Measurements from ENCODE around the gene ZC3H7B.
"Not testable (repeated sequence)": the region's sequence is repeated elsewhere in the genome, so short reads cannot be mapped to it uniquely, and the experiment has no call there.

ZC3H7B gene

GRCh38 chr22:41285820-41286638 lies 15.3 kb upstream of the ZC3H7B start, which contains the start of gene RANGAP1:
Gene RANGAP1 (minus strand): TSS chr22:41286187. CDS start chr22:41281044, 5,143 bp downstream.
- peak; percentile 96 for DNase-seq

GRCh38 chr22:41286639-41287091 lies 14.7 kb upstream of the ZC3H7B start:
- peak; percentile 61 for DNase-seq

- no peak for DNase-seq
Measured at GRCh38 chr22:41288245-41288946, 12.9 kb upstream of the ZC3H7B start.

DNA sequence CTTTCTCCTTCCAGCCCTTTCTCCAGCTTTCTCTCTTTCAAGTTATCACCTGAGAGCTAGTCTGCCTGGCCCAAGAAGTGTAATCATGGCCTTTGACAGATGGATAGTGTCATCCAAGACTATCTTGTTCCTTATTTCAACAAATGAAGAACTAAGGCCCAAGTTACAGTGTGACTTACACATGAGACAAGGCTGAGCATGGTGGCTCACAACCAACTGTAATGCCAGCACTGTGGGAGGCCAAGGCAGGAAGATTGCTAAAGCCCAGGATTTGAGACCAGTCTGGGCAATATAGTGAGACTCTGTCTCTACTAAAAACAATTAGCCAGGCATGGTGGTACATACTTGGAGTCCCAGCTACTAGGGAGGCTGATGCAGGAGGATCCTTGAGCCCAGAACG lies 11.7 kb upstream of the ZC3H7B start:
- no peak for DNase-seq

DNA sequence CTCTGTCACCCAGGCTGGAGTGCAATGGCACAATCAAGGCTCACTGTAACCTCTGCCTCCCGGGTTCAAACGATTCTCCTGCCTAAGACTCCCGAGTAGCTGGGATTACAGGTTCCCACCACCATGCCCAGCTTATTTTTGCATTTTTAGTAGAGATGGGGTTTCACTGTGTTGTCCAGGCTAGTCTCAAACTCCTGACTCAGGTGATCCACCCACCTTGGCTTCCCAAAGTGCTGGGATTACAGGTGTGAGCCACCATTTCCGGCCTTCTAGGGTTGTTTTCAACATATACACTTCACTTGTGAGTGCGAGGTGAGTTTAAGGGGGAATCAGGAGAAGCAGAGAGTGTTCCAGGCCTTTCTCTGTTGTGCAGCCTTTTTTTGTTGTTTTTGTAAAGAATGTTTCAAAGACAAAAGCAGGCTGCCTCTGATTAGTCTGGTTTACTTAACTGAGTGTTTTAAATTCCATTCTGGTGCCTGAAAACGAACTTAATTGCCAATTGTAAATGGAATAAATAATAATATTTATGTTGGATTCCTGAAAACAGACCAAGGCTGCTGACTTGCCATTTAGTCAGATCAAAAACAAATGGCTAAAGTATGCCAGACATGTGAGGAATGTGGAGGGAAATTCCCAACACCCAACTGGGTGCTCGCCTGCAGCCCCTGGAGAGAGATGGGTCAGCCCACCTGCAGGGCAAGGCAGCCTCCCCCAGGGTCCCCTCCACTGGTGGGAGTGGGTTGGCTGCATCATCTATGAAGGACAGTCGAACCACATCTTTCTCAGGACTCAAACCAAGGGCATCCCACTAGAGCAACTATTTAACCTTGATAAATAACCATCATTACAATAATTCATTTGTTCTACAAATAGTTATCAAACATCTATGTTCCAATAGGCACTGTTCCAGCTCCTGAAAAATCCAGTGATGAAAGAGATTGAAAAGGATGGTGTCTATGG lies 10.8 kb upstream of the ZC3H7B start:
- DNase-seq: no peak

- not testable (repeated sequence) for DNase-seq
Measured at GRCh38 chr22:41294816-41295215, 6.5 kb upstream of the ZC3H7B start.

GRCh38 chr22:41296826-41297667 lies 4.3 kb upstream of the ZC3H7B start:
- no peak for DNase-seq

DNA sequence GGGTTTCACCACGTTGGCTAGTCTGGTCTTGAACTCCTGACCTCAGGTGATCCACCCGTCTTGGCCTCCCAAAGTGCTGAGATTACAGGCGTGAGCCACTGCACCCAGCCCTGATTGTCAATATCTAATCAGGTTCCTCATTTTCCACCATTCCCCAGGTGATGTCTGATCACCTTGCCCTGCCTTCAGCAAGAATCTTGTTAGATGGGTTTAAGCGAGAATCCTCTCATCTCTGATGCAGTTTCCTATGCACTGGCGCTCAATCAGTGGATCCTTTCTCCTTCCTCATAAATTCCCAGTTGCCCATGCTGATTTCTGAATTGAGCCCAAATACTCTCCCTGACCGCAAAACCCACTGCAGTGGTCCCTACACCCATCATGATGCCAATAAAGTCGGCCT lies 664 bp upstream of the ZC3H7B start:
- no peak for DNase-seq

- DNase-seq: peak; percentile 34
Measured at GRCh38 chr22:41302021-41302767, 869 bp downstream of the ZC3H7B start.

GRCh38 chr22:41302811-41303210 lies 1.5 kb downstream of the ZC3H7B start:
- DNase-seq: no peak

- no peak for DNase-seq
Measured at GRCh38 chr22:41305646-41306045, 4.3 kb downstream of the ZC3H7B start.

DNA sequence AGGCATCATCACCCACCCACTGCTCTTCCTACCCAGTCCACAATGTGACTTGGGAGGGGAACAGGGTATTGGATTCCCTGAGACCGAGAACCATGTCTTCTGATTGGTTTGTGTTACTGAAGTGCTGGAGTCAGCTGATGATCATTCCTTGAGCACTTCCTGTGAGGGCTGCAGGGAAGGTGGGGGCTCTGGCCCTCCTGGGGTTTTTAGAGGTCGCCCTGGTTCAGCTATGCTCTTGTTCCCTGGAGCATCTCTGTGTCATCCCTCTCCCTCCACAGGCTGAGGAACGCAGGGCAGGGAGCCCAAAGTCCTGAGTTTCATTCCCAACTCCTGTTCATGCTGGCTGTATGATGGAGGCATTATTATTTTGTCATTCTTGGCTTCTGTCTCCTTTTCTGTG lies 6.7 kb downstream of the ZC3H7B start:
- DNase-seq: no peak

DNA sequence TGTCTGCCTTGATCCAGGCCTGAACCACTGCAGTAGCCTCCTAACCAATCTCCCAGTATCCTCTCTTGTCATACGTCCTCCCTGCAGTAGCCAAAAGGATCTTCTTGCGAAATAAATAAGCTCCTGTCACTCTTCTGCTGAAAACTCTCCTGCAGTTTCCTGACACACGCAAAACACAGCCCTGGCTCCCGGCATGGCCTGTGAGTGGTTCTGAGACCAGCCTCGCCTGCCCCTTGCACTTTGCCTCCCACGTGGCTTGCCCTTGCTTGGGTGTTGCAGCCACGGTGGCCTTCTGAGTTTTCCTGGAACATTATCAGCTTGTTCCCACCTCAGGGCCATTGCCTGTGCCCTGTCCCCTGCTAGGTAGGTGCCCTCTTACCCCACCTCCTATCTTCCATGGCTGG lies 7.2 kb downstream of the ZC3H7B start:
- DNase-seq: no peak

GRCh38 chr22:41310336-41310735 lies 9.0 kb downstream of the ZC3H7B start:
- DNase-seq: no peak

GRCh38 chr22:41311487-41311886 lies 10.2 kb downstream of the ZC3H7B start:
- DNase-seq: no peak

DNA sequence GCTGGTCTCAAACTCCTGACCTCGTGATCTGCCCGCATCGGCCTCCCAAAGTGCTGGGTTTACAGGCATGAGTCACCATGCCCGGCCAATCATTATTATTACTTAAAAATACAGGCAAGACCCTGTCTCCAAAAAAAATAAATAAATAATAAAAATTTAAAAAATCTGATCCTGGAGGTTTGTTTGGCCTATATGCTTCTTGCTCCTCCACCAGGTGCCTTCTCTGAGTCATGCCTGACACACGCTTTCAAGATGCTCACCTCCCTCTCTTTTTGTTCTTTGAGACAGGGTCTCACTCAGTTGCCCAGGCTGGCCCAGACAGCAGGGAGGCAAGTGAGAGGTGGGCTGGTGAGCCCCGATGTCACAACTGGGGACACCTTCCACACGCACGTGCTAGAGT lies 13.5 kb downstream of the ZC3H7B start:
- DNase-seq: no peak

GRCh38 chr22:41315586-41315985 lies 14.3 kb downstream of the ZC3H7B start:
- DNase-seq: no peak

DNA sequence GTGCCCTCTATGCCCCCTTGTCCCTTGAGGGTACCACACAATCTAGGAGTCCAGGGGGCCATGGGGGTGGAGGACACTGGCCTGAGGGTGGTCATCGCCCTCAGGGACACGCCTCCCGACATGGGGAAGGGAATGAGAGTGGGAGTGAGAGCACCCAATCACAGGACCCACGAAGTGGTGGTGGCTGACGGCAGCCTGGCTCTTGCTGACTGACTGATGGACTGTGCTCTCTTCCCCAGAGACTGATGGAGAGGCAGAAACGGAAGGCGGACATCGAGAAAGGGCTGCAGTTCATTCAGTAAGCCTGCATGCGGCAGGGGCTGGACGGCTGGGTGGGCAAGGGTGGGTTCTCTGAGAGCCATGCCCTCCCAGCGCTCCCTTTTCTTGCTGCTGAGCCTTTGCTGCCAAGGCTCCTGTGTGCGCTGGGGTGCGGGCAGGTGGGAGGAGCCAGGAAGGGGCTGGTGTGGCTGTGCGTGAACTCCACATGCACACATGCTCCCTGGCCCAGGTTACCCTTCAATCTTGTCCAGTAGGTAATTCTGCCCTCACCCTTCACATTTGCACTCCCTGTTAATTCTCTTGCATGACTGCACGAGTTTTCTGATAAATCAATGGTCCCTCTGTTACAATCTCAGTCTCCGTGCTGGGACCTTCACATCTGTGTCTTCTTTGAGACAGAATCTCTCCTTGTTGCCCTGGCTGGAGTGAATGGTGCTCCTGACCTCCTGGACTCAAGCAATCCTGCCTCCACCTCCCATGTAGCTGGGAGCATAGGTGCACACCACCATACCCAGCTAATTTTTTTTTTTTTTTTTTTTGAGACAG lies 19.3 kb downstream of the ZC3H7B start:
- DNase-seq: no peak

DNA sequence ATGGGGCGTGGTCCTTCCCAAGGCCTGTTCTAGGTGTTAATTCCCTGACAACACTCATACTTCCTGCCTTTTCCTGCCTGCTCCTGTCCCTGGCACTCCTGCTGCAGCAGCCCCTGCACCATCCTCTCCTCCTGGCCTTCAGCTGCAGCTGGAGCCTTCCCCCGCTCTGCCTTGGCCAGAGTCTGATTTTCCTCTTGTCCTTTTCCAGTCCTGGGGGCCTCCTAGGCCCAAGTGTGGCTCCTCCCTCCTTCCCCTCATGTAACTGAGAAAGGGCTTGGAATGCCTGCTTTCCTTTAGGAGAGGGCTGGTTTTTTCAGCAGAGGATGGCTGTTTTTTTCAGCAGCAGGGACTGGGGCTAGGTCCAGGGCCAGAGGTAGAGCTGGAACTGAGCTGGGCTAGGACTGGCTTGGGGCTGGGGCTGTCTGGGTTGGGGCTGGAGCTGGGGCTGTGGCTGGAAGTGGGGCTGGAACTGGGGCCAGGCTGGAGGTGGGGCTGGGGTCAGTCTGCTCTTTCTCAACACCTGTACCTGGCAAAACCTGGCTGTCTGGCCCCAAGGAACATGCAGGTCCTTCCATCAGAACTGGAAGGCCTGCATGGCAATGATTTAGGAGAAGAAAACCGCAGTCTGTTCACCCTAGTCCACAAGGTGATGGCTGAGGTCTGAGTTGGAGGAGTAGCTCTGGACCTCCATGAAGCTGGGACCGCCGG lies 23.6 kb downstream of the ZC3H7B start:
- DNase-seq: no peak

GRCh38 chr22:41327124-41327523 lies 25.8 kb downstream of the ZC3H7B start:
- no peak for DNase-seq

Measured in activated CD4-positive, CD25-positive, alpha-beta regulatory T cell treated with anti-CD3 and anti-CD28 coated beads, Interleukin-2, amount 50 U/mL, for 72 hours (primary cell).